GM23338 (cell line): ENCODE data around the gene OTUD6A. TPM values are rescaled to one million over a fixed set of nuclear protein-coding genes. Genes with fewer than 3 reads are reported as not detected.

Experiments
- ATAC-seq: fragments of 200-7000 bp; cut with Tn5 transposase; 3 replicates; pipeline ENCODE4 v1.9.1; 2020
- DNase-seq: peaks from one replicate; pipeline ENCODE4 v3.0.0-alpha.2; 2015; ENCODE audit warnings: low spot score
- H2AFZ ChIP-seq: fragments of 200-600 bp; sonication (generic); 2 replicates; pipeline ENCODE4 v1.8.0; 2016; ENCODE audit warnings: antibody characterized with exemption, mild to moderate bottlenecking, moderate library complexity
- H3F3A ChIP-seq: fragments of 200-600 bp; sonication (generic); replicated peaks from 2 replicates; pipeline ENCODE4 v1.8.0; 2017; ENCODE audit warnings: antibody characterized with exemption, mixed run types, low read depth
- H3K27ac ChIP-seq: fragments of 200-600 bp; sonication (generic); 2 replicates; pipeline ENCODE4 v1.6.1; 2016; ENCODE audit warnings: low read depth
- H3K27me3 ChIP-seq: fragments of 200-600 bp; sonication (generic); 2 replicates; pipeline ENCODE4 v1.8.0; 2016; ENCODE audit warnings: mild to moderate bottlenecking, mixed run types, moderate library complexity; ENCODE audit not compliant: insufficient read depth
- H3K36me3 ChIP-seq: fragments of 200-600 bp; sonication (generic); 2 replicates; pipeline ENCODE4 v1.8.0; 2016; ENCODE audit warnings: mild to moderate bottlenecking; ENCODE audit not compliant: insufficient read depth
- H3K4me1 ChIP-seq: fragments of 200-600 bp; sonication (generic); 2 replicates; pipeline ENCODE4 v1.8.0; 2016; ENCODE audit warnings: mild to moderate bottlenecking, moderate library complexity; ENCODE audit not compliant: insufficient read depth
- H3K4me2 ChIP-seq: fragments of 200-600 bp; sonication (generic); 2 replicates; pipeline ENCODE4 v1.7.1; 2017; ENCODE audit warnings: mixed run types
- H3K4me3 ChIP-seq: fragments of 200-600 bp; sonication (generic); 2 replicates; pipeline ENCODE4 v1.6.1; 2016; ENCODE audit warnings: mixed run types
- H3K79me2 ChIP-seq: fragments of 200-600 bp; sonication (generic); replicated peaks from 2 replicates; pipeline ENCODE4 v1.8.0; 2017; ENCODE audit warnings: mild to moderate bottlenecking; ENCODE audit not compliant: insufficient read depth
- H3K9me2 ChIP-seq: fragments of 200-600 bp; sonication (generic); 2 replicates; pipeline ENCODE4 v1.8.0; 2017; ENCODE audit not compliant: insufficient read depth
- H4K20me1 ChIP-seq: fragments of 200-600 bp; sonication (generic); replicated peaks from 2 replicates; pipeline ENCODE4 v1.8.0; 2017; ENCODE audit warnings: mild to moderate bottlenecking; ENCODE audit not compliant: insufficient read depth
- H3K27ac Mint-ChIP-seq: 2 replicates; pipeline ENCODE4 v1.8.0; 2020; ENCODE audit warnings: inconsistent platforms, mild to moderate bottlenecking, moderate library complexity, mixed read lengths
- H3K27me3 Mint-ChIP-seq: 3 replicates; pipeline ENCODE4 v1.8.0; 2022; ENCODE audit warnings: low read depth, mild to moderate bottlenecking, moderate library complexity, mixed read lengths, inconsistent platforms; ENCODE audit not compliant: insufficient read depth, poor library complexity
- H3K36me3 Mint-ChIP-seq: 3 replicates; pipeline ENCODE4 v1.8.0; 2021; ENCODE audit warnings: low read depth, mild to moderate bottlenecking, inconsistent platforms, moderate library complexity, mixed read lengths
- H3K4me1 Mint-ChIP-seq: 3 replicates; pipeline ENCODE4 v1.8.0; 2020; ENCODE audit warnings: mild to moderate bottlenecking, inconsistent platforms, mixed read lengths
- H3K4me3 Mint-ChIP-seq: 3 replicates; pipeline ENCODE4 v1.8.0; 2021; ENCODE audit warnings: moderate library complexity, mild to moderate bottlenecking, inconsistent platforms, mixed read lengths
- H3K9me3 Mint-ChIP-seq: 3 replicates; pipeline ENCODE4 v1.8.0; 2020; ENCODE audit warnings: moderate library complexity, mild to moderate bottlenecking, inconsistent platforms, mixed read lengths
- CTCF ChIP-seq, 2 experiments: fragments of 200-600 bp in 1 of 2; sonication (generic) in 1 of 2; conservative IDR thresholded peaks; 2 replicates each; pipeline versions ENCODE4 v1.5.1 to v1.6.1; 2016 to 2017; ENCODE audit warnings: antibody characterized with exemption in 2 of 2, low read depth in 2 of 2, mild to moderate bottlenecking in 2 of 2, moderate library complexity in 1 of 2
- ETS1 ChIP-seq: IDR thresholded peaks from 2 replicates; pipeline ENCODE4 v1.6.1; 2016; ENCODE audit warnings: antibody characterized with exemption
- EZH2 ChIP-seq: fragments of 200-600 bp; sonication (generic); IDR thresholded peaks from one replicate; pipeline ENCODE4 v1.8.0; 2017; ENCODE audit warnings: antibody characterized with exemption, mild to moderate bottlenecking, low read depth; ENCODE audit not compliant: unreplicated experiment
- EZH2phosphoT487 ChIP-seq: fragments of 200-600 bp; sonication (generic); IDR thresholded peaks from one replicate; pipeline ENCODE4 v1.8.1; 2018; ENCODE audit warnings: antibody characterized with exemption; ENCODE audit not compliant: unreplicated experiment
- JUNB ChIP-seq: IDR thresholded peaks from one replicate; pipeline ENCODE4 v1.6.1; 2016; ENCODE audit warnings: antibody characterized with exemption; ENCODE audit not compliant: unreplicated experiment
- POLR2AphosphoS5 ChIP-seq: IDR thresholded peaks from 2 replicates; pipeline ENCODE4 v1.6.1; 2016; ENCODE audit warnings: antibody characterized with exemption, low read depth
- REST ChIP-seq: IDR thresholded peaks from one replicate; pipeline ENCODE4 v1.6.1; 2018; ENCODE audit warnings: antibody characterized with exemption; ENCODE audit not compliant: unreplicated experiment
- STAT1 ChIP-seq: IDR thresholded peaks from one replicate; pipeline ENCODE4 v1.6.1; 2016; ENCODE audit warnings: antibody characterized with exemption; ENCODE audit not compliant: unreplicated experiment
- ZNF114 ChIP-seq: fragments of 250-450 bp; sonication (Bioruptor Pico); IDR thresholded peaks from 2 replicates; pipeline ENCODE4 v1.5.0; 2020; ENCODE audit warnings: mild to moderate bottlenecking, moderate library complexity
- ZNF331 ChIP-seq: fragments of 250-450 bp; sonication (Bioruptor Pico); IDR thresholded peaks from 2 replicates; pipeline ENCODE4 v1.5.0; 2020; ENCODE audit warnings: low read depth, mild to moderate bottlenecking, moderate library complexity
- polyA plus RNA-seq: library from polyadenylated mRNA; unstranded; fragments of >200 nt; fragmentation: Nextera tagmentation; extraction: Ambion mirVana; gene quantifications from 2 replicates; pipeline ENCODE4 v1.2.1, GENCODE V29; 2016
- total RNA-seq: library from RNA; depleted of rRNA; stranded (reverse); fragments of >200 nt; shearing (Covaris generic); gene quantifications from 2 replicates; pipeline ENCODE4 v1.2.3, GENCODE V29; 2014

OTUD6A gene
- total and polyA plus RNA-seq, 2 experiments from 2014 or later = 0.17 TPM; not detected in 1

GRCh38 chrX:70079870-70080269, 17.6 kb downstream of the OTUD6A start:
- Histone ChIP-seq H3K9me2 (no peaks in the 10 kb centered on the region), H3K4me3 (no peak overlapping the region), H3K27ac (no peak overlapping the region), H3K79me2 (no peaks in the 10 kb centered on the region), H3K4me1 (peaks cover 2% of the 10 kb centered on the region), H3K36me3 (no peaks in the 10 kb centered on the region), H3K27me3 (no peaks in the 10 kb centered on the region), H3K4me2 (no peak overlapping the region), H4K20me1 (no peaks in the 10 kb centered on the region), H2AFZ (no peak overlapping the region), H3F3A (no peaks in the 10 kb centered on the region)
- DNase-seq = no peak
- no peaks in the 10 kb centered on the region for H3K36me3 Mint-ChIP-seq
- ATAC-seq = no peak
- peaks cover 5% of the 10 kb centered on the region for H3K27me3 Mint-ChIP-seq
- TF ChIP-seq STAT1 (no peak), JUNB (no peak)
- no peak overlapping the region for H3K27ac Mint-ChIP-seq
- H3K9me3 Mint-ChIP-seq = peaks cover 12% of the 10 kb centered on the region; the same call in 2 of the 3 replicates
- H3K4me1 Mint-ChIP-seq = peaks cover 2% of the 10 kb centered on the region; the same call in 1 of the 3 replicates
- no peak overlapping the region for H3K4me3 Mint-ChIP-seq

- no peak overlapping the region for H3K27ac Mint-ChIP-seq
- no peak overlapping the region for H3K4me2 ChIP-seq
- H3K4me3 Mint-ChIP-seq = no peak overlapping the region
- H2AFZ ChIP-seq = no peak overlapping the region
- no peaks in the 10 kb centered on the region for H3K36me3 Mint-ChIP-seq
- no peaks in the 10 kb centered on the region for H3K9me2 ChIP-seq
- peaks cover 5% of the 10 kb centered on the region for H3K4me1 ChIP-seq
- H3K79me2 ChIP-seq = no peaks in the 10 kb centered on the region
- H3K4me1 Mint-ChIP-seq = peaks cover 6% of the 10 kb centered on the region; the same call in 1 of the 3 replicates
- no peaks in the 10 kb centered on the region for H3K36me3 ChIP-seq
- no peaks in the 10 kb centered on the region for H4K20me1 ChIP-seq
- ATAC-seq (no peak), DNase-seq (no peak)
- no peak overlapping the region for H3K4me3 ChIP-seq
- H3K27ac ChIP-seq = no peak overlapping the region
- H3K9me3 Mint-ChIP-seq = no peaks in the 10 kb centered on the region
- H3F3A ChIP-seq = no peaks in the 10 kb centered on the region
- peaks cover 3% of the 10 kb centered on the region for H3K27me3 Mint-ChIP-seq
- H3K27me3 ChIP-seq = no peaks in the 10 kb centered on the region
- TF ChIP-seq POLR2AphosphoS5 (no peak), EZH2phosphoT487 (no peak), REST (no peak), STAT1 (no peak), ETS1 (no peak), CTCF (conservative IDR thresholded peaks at IDR 0.05; ENCODE audit: low read depth in 2 of 2) (no peak), ZNF114 (CRISPR knock-in tag) (no peak), ZNF331 (no peak), EZH2 (no peak)
Observed at GRCh38 chrX:70082723-70083122, 20.5 kb downstream of the OTUD6A start.
